GM19455 (cell line): ENCODE data around the gene FIZ1.

ENCODE experiments used
- ATAC-seq: cut with Tn5 transposase; IDR thresholded peaks from one replicate; pipeline ENCODE4 v1.9.1; 2021; ENCODE audit not compliant: unreplicated experiment

Gene FIZ1

GRCh38 chr19:55635856-55636440, 36.6 kb upstream of the FIZ1 start:
- no peak for ATAC-seq

- ATAC-seq, result no peak
Observed at GRCh38 chr19:55635334-55635717, 36.0 kb upstream of the FIZ1 start.

DNA sequence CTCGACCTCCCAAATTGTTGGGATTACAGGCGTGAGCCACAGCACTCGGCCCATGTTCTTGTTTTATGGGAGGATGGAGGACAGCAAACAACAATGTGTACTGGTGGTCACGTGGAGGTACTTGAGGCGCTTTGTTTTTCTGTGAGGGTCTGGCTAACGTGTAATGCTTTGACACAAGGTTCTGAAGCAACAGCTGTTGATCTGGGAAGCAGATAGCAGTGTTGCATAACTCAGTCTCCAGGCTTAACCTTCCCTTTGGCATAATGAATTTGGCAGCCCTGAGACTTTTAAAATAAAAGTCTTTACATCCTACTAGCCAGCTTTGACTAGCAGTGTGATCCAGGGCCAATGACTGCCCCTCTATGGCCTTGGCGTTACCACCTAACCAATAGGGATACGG, 34.5 kb upstream of the FIZ1 start:
- ATAC-seq, result no peak

DNA sequence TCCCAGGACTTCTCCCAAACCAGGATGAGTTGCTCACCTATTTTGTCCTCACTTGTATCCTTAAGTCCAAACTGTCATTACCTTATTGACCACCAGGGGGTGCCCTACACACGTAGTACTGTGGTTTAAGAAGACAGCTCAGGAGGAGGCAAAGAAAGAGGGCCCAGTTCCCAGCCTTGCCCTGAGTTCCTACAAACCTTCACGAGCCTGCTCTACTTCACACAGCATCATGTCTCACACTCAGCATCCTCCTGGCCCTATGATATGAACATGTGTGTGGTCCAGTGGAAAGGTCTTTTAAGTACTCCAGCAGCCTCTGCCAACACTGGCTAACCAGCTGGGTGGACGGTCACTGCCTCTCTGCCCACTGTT, 33.1 kb upstream of the FIZ1 start:
- ATAC-seq, result no peak

DNA sequence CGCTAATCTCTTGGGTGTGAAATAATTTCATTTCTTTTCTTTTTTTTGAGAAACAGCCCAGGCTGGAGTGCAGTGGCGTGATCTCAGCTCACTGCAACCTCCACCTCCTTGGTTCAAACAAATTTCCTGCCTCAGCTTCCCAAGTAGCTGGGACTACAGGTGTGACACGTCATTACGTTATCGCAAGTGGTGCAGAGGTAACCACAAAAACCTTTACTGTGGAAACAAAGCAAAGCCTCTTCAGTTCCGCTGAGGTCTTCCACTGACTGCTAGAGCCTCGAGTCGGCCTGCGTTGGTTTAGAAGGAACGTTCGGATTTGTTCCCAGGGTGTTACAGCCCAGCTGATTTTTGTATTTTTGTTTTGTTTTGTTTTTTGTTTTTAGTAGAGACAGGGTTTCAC, 27.0 kb upstream of the FIZ1 start:
- no peak for ATAC-seq

DNA sequence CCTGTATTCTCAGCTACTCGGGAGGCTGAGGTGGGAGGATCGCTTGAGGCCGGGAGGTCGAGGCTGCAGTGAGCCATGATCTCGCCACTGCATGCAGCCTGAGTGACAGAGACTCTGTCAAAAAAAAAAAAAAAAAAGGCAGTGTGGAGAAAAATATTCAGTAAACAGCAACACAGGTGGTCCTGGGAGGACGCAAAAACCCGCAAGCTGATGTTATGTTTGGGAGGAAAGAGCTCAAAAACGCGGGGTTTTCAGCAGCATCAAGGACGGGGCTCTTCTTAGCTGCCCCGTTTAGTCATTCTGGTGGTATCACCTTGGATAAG, 25.6 kb upstream of the FIZ1 start:
- ATAC-seq, result no peak

- ATAC-seq, result no peak
Observed at GRCh38 chr19:55624109-55625003, 25.0 kb upstream of the FIZ1 start, which contains the start of gene ZNF784. TSS of gene ZNF784 (minus strand) at chr19:55624566. CDS start at chr19:55624561, 5 bp downstream.

DNA sequence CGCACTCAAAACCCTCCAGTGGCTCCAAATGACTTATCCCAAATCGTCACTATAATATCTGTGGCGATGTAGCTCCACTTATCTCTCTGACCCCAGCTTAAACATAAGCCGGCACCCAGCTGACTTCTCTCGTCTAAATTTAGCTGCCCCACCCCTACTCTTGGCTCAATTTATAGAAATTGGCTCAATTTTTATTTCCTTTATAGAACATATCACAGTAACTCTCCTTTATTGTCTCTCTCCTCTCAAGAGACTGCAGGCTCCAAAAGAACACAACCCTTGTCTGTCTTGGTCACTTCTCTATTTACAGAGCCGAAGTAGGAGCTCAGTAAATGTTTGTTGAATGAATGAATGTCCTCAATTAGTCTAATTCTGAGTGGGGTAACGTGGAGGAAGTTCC, 24.2 kb upstream of the FIZ1 start:
- no peak for ATAC-seq

- no peak for ATAC-seq
Observed at GRCh38 chr19:55623130-55623529, 23.8 kb upstream of the FIZ1 start.

- ATAC-seq, result no peak
Observed at GRCh38 chr19:55622242-55622969, 23.1 kb upstream of the FIZ1 start.

DNA sequence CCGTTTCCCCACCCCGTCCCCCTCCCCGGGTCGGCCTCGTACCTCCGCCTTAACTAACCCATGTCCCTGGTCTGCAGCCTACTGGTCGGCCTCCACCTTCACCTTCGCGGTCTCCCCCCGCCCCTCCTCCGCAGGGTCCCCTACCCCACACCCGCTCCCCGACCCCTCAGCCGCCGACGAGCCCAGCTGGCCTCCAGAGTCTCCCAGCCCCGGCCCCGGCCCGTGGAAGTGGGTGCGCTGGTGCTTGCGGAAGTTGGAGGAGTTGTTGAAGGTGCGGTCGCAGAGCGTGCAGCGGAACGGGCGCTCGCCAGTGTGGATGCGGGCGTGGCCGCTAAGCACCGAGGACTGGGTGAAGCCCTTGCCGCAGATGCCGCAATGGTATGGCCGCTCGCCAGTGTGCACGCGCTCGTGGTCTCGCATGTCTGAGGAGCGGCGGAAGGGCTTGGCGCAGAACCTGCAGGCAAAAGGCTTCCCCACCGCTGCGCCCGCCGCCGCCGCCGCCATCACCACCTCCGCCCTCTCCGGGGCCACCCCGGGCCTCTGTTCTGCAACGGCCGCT, 22.4 kb upstream of the FIZ1 start:
- no peak for ATAC-seq

GRCh38 chr19:55621205-55621672, 21.9 kb upstream of the FIZ1 start:
- no peak for ATAC-seq

DNA sequence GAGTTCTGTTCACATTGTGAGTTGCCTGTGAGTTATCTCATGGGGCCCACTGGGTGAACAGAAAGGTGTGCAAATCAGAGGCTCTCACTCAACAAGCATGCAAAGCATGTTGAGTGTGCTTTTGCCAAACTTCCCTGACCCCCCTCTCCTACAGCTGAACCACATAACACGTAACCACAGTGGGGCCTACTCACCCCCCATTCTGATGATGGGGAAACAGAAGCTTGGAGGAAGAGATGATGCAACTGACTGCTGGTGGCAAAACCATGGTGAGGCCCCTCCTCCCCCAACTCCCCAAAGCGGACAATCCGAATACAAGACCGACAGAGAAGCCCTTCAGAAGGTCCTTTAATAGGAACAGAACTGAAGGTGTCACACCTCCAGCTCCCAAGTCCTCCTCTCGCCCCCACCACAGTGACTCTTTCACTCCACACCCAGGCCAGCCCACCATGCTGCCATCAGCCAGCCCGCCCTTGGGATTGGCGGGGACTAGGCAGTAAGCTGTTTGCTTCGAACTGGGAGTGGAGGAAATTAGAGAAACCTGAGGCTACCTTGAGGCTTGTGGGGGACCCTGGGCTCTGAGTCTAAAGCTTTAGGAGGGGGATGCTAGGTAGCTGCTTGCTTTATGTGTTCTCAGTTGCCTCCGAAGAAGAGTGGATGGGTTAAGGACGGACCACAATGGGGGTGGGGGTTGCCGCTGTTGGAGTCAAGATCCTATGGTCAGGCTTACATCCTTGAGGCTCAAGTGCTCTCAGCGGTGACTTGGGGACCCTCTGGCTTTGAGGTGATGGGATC, 21.3 kb upstream of the FIZ1 start:
- no peak for ATAC-seq

DNA sequence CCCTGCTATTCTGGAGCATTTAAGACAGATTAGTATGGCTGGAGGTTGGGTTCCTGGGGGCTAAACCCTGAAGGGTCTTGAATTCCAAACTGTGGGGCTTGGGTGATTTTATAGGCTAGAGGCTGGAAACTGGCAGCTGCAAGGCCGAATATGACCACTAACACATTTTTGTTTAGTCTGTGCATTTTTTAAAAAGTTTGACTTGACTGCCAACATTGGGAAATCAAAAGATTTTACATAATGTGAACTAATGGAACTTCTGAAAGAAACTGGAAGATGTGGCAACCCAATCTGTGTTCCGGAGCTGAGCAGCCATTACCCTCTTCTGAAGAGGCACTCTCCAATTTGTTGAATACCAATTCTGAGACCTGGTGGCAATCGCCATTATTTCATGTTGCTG, 20.0 kb upstream of the FIZ1 start:
- no peak for ATAC-seq

- no peak for ATAC-seq
Observed at GRCh38 chr19:55618426-55618825, 19.1 kb upstream of the FIZ1 start.

DNA sequence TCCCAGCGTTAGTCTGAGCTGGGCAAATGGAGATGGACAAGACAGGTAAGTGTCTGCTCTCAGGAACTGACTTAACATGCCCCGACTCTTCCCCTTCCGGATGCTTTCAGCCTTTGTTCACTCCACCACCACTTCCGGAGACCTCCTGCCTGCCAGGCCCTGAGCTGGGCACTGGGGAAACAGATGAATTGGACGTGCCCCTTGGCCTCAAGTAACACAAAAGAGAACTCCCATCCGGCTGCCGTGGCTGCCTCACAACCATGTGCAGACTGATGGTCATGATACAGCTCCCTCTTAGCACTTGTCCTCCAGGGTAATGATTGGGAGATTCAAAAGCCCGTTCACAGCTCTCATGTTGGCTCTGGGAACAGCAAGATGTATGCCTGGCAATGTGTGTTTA, 18.1 kb upstream of the FIZ1 start:
- ATAC-seq, result no peak

DNA sequence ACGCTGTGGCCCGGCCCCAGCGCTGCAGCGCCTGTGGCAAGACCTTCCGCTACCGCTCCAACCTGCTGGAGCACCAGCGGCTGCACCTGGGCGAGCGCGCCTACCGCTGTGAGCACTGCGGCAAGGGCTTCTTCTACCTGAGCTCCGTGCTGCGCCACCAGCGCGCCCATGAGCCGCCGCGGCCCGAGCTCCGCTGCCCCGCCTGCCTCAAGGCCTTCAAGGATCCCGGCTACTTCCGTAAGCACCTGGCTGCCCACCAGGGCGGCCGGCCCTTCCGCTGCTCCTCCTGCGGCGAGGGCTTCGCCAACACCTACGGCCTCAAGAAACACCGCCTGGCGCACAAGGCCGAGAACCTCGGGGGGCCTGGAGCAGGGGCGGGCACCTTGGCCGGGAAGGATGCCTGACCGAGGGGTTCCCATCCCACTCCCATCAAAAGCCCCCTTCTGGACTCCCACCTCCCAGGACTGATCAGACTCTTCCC, 17.1 kb upstream of the FIZ1 start:
- ATAC-seq, result no peak

- ATAC-seq, result no peak
Observed at GRCh38 chr19:55615543-55616394, 16.5 kb upstream of the FIZ1 start.

DNA sequence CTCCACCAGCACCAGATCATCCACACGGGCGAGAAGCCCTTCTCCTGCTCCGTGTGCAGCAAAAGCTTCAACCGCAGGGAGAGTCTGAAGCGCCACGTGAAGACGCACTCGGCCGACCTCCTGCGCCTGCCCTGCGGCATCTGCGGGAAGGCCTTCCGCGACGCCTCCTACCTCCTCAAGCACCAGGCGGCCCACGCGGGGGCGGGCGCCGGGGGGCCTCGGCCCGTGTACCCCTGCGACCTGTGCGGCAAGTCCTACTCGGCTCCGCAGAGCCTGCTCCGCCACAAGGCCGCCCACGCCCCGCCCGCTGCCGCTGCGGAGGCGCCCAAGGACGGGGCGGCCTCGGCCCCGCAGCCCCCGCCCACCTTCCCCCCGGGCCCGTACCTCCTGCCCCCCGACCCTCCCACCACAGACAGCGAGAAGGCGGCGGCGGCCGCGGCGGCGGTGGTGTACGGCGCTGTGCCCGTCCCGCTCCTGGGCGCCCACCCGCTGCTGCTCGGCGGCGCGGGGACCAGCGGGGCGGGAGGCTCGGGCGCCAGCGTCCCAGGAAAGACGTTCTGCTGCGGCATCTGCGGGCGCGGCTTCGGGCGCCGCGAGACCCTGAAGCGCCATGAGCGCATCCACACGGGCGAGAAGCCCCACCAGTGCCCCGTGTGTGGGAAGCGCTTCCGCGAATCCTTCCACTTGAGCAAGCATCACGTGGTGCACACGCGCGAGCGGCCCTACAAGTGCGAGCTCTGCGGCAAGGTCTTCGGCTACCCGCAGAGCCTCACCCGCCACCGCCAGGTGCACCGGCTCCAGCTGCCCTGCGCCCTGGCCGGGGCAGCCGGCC, 15.6 kb upstream of the FIZ1 start:
- no peak for ATAC-seq
